HCT116 (cell line): ENCODE data around the gene SMNDC1. TPM values are rescaled to one million over a fixed set of nuclear protein-coding genes. Genes with fewer than 3 reads are reported as not detected.

Experiments
- ATAC-seq: fragments of 200-7000 bp; cut with Tn5 transposase; 2 replicates; pipeline ENCODE4 v1.9.1; 2020; ENCODE audit warnings: mild to moderate bottlenecking, moderate library complexity
- BruUV-seq: library from RNA; stranded (reverse); fragments of 400-500 nt; replicated peaks from 2 replicates; lab custom pipeline; 2021; lab: Mats Ljungman, UMichigan
- CTCF ChIA-PET: fragments of 300-600 bp; sonication (Branson Sonifier 250); formaldehyde crosslinking; loops from one replicate; lab custom pipeline; 2021; ENCODE audit warnings: antibody characterized with exemption; lab: Charles Lee
- POLR2A ChIA-PET: fragments of 300-600, 350-600 bp; sonication (Branson Sonifier 250); formaldehyde crosslinking; loops from one replicate; lab custom pipeline; 2021; ENCODE audit warnings: antibody characterized with exemption; lab: Charles Lee
- RAD21 ChIA-PET, 2 experiments: fragments of 300-600 bp; sonication (Branson Sonifier 250); formaldehyde crosslinking; loops; one replicate each; lab custom pipeline; 2023; ENCODE audit warnings: low total read pairs in 2 of 2; ENCODE audit not compliant: uncharacterized antibody in 2 of 2, unreplicated experiment in 2 of 2, low non-redundant PET in 1 of 2; lab: Charles Lee
- DNase-seq: peaks from one replicate; pipeline ENCODE4 v3.0.0-alpha.2; 2010; ENCODE audit warnings: low read depth, low spot score
- H2AFZ ChIP-seq: fragments of 200-600 bp; shearing (Covaris generic), sonication (generic); 2 replicates; pipeline ENCODE4 v1.6.1; 2017; ENCODE audit warnings: low read depth, mixed run types, mixed read lengths, antibody characterized with exemption, low read length; ENCODE audit not compliant: poor library complexity, severe bottlenecking
- H3K27ac ChIP-seq: 2 replicates; pipeline ENCODE4 v1.5.1; 2012; ENCODE audit warnings: low read depth, low read length
- H3K27me3 ChIP-seq: fragments of 200-600 bp; sonication (generic); 2 replicates; pipeline ENCODE4 v1.6.1; 2016; ENCODE audit warnings: mixed run types, low read length, mixed read lengths; ENCODE audit not compliant: insufficient read depth
- H3K36me3 ChIP-seq, 2 experiments: fragments of 200-500 bp in 1 of 2; fragments of 200-600 bp in 1 of 2; sonication (Bioruptor generic) in 1 of 2; sonication (generic) in 1 of 2; 2 replicates each; pipeline versions ENCODE4 v1.5.1 to v1.6.1; 2014 to 2016; ENCODE audit warnings: low read length in 2 of 2, inconsistent platforms in 1 of 2, mixed read lengths in 1 of 2, mixed run types in 1 of 2; ENCODE audit not compliant: insufficient read depth in 2 of 2, control insufficient read depth in 1 of 2
- H3K4me1 ChIP-seq, 2 experiments: fragments of 200-600 bp in 1 of 2; sonication (generic) in 1 of 2; 2 replicates each; pipeline versions ENCODE4 v1.5.1 to v1.6.1; 2012 to 2017; ENCODE audit warnings: low read length in 2 of 2, inconsistent platforms in 1 of 2, mild to moderate bottlenecking in 1 of 2, mixed read lengths in 1 of 2, mixed run types in 1 of 2, moderate library complexity in 1 of 2; ENCODE audit not compliant: insufficient read depth in 2 of 2, control insufficient read depth in 1 of 2
- H3K4me2 ChIP-seq: fragments of 200-600 bp; sonication (generic); 2 replicates; pipeline ENCODE4 v1.6.1; 2017; ENCODE audit warnings: mixed run types, low read length, mixed read lengths
- H3K4me3 ChIP-seq, 2 experiments: fragments of 200-600 bp in 1 of 2; sonication (generic) in 1 of 2; replicated peaks in 1 of 2; 2 replicates each; pipeline ENCODE4 v1.5.1; 2011 to 2016; ENCODE audit warnings: low read length in 2 of 2, control low read depth in 1 of 2, low read depth in 1 of 2, mild to moderate bottlenecking in 1 of 2, mixed read lengths in 1 of 2, mixed run types in 1 of 2
- H3K79me2 ChIP-seq: fragments of 200-600 bp; sonication (generic); 2 replicates; pipeline ENCODE4 v1.6.1; 2017; ENCODE audit warnings: mild to moderate bottlenecking, mixed run types, low read length, moderate library complexity, mixed read lengths; ENCODE audit not compliant: insufficient read depth
- H3K9ac ChIP-seq: fragments of 200-600 bp; sonication (generic); 2 replicates; pipeline ENCODE4 v1.6.1; 2016; ENCODE audit warnings: low read length, mixed read lengths
- H3K9me2 ChIP-seq: fragments of 200-600 bp; sonication (generic), shearing (Covaris generic); 2 replicates; pipeline ENCODE4 v1.6.1; 2017; ENCODE audit warnings: mixed run types, mild to moderate bottlenecking, moderate library complexity; ENCODE audit not compliant: insufficient read depth
- H3K9me3 ChIP-seq, 2 experiments: fragments of 200-500 bp in 1 of 2; fragments of 200-600 bp in 1 of 2; sonication (Bioruptor generic) in 1 of 2; sonication (generic) in 1 of 2; 2 replicates each; pipeline ENCODE4 v1.6.1; 2014 to 2017; ENCODE audit warnings: low read length in 2 of 2, mixed read lengths in 2 of 2, inconsistent platforms in 1 of 2, low read depth in 1 of 2, mild to moderate bottlenecking in 1 of 2, mixed run types in 1 of 2, moderate library complexity in 1 of 2; ENCODE audit not compliant: control insufficient read depth in 1 of 2, insufficient read depth in 1 of 2
- H4K20me1 ChIP-seq: fragments of 200-600 bp; sonication (generic), shearing (Covaris generic); 2 replicates; pipeline ENCODE4 v1.6.1; 2017; ENCODE audit warnings: mixed run types, mild to moderate bottlenecking, moderate library complexity; ENCODE audit not compliant: insufficient read depth
- ATF3 ChIP-seq: IDR thresholded peaks from 2 replicates; pipeline ENCODE4 v1.6.1; 2012
- CBX3 ChIP-seq: IDR thresholded peaks from 2 replicates; pipeline ENCODE4 v1.6.1; 2012; ENCODE audit warnings: low read depth
- CEBPB ChIP-seq: IDR thresholded peaks from 2 replicates; pipeline ENCODE4 v1.6.1; 2012; ENCODE audit warnings: low read depth
- ELF1 ChIP-seq: IDR thresholded peaks from 2 replicates; pipeline ENCODE4 v1.6.1; 2012; ENCODE audit warnings: low read depth, borderline replicate concordance
- EZH2 ChIP-seq: fragments of 200-600 bp; sonication (generic); IDR thresholded peaks from 2 replicates; pipeline ENCODE4 v1.6.1; 2017; ENCODE audit warnings: antibody characterized with exemption, mixed run types
- EZH2phosphoT487 ChIP-seq: fragments of 200-600 bp; IDR thresholded peaks from 2 replicates; pipeline ENCODE4 v1.6.1; 2018; ENCODE audit warnings: antibody characterized with exemption, borderline replicate concordance
- JUND ChIP-seq: IDR thresholded peaks from 2 replicates; pipeline ENCODE4 v1.6.1; 2012
- POLR2A ChIP-seq: IDR thresholded peaks from 2 replicates; pipeline ENCODE4 v1.7.0; 2011; ENCODE audit warnings: borderline replicate concordance; ENCODE audit not compliant: insufficient read depth, insufficient read length; ENCODE audit errors: extremely low read depth
- POLR2AphosphoS5 ChIP-seq: IDR thresholded peaks from 2 replicates; pipeline ENCODE4 v1.6.1; 2011; ENCODE audit warnings: mild to moderate bottlenecking, low read depth, low read length, moderate library complexity
- SIN3A ChIP-seq: IDR thresholded peaks from 2 replicates; pipeline ENCODE4 v1.6.1; 2012; ENCODE audit warnings: low read depth
- SP1 ChIP-seq: IDR thresholded peaks from 2 replicates; pipeline ENCODE4 v1.6.1; 2012; ENCODE audit warnings: low read depth
- SRF ChIP-seq: IDR thresholded peaks from 2 replicates; pipeline ENCODE4 v1.6.1; 2012; ENCODE audit warnings: low read depth
- TCF7L2 ChIP-seq: IDR thresholded peaks from 2 replicates; pipeline ENCODE4 v1.7.0; 2011; ENCODE audit warnings: borderline replicate concordance, inconsistent platforms; ENCODE audit not compliant: insufficient read depth, insufficient read length; ENCODE audit errors: extremely low read depth
- YY1 ChIP-seq: IDR thresholded peaks from 2 replicates; pipeline ENCODE4 v1.6.1; 2011; ENCODE audit warnings: low read length, low read depth, moderate library complexity, mild to moderate bottlenecking; ENCODE audit not compliant: insufficient replicate concordance; ENCODE audit errors: extremely low read depth
- ZNF274 ChIP-seq: fragments of 200-500 bp; sonication (Bioruptor generic); IDR thresholded peaks from 2 replicates; pipeline ENCODE4 v1.6.1; 2014; ENCODE audit warnings: mild to moderate bottlenecking, low read depth, low read length, inconsistent platforms
- intact Hi-C: fragments of 100-400 bp; cut with micrococcal nuclease; formaldehyde crosslinking; loops from 2 replicates; pipeline ENCODE4 v1.10.0; 2022
- total RNA-seq: library from RNA; stranded (reverse); gene quantifications from one replicate; pipeline ENCODE4 v1.2.1, GENCODE V29; 2021; ENCODE audit not compliant: unreplicated experiment
- TF ChIP-seq, protein P1 (sequence below), 3 experiments: fragments of 200-600 bp in 1 of 3; sonication (generic) in 1 of 3; IDR thresholded peaks in 2 of 3; conservative IDR thresholded peaks in 1 of 3; 2 replicates each; pipeline ENCODE4 v1.5.1; 2012 to 2017; ENCODE audit warnings: low read depth in 2 of 3, low read length in 2 of 3, antibody characterized with exemption in 1 of 3, borderline replicate concordance in 1 of 3, control low read depth in 1 of 3, mild to moderate bottlenecking in 1 of 3, mixed read lengths in 1 of 3, mixed run types in 1 of 3, moderate library complexity in 1 of 3; ENCODE audit not compliant: insufficient read depth in 1 of 3

SMNDC1 gene
- total RNA-seq, 1 experiment from 2014 or later, result 61.7 TPM

DNA sequence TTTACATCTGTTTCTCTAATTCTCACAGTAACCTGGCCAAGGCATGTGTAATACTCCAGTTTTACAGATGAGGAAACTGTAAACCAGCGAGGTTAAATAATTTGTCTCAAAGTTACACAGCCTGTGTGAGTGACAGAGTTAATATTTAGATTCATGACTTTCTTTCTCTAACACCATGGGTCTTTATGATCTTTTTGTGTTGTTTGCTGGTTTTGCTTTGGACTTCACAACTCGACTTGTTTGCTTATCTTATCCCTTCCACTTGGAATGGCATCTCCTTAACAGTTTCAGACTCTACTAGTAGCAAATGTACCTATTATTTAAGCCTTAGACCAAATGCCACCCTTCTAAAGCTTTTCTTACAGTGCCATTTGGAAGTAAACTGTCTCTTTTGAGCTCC lies 62.9 kb downstream of the SMNDC1 start:
- BruUV-seq, result no TSS peak

More for the DNA sequence above, 62.9 kb downstream of the SMNDC1 start:
- TF ChIP-seq ZNF274, result no peak
- no peak for TF ChIP-seq SRF
- no peak for TF ChIP-seq TCF7L2
- no peak for TF ChIP-seq CEBPB
- TF ChIP-seq ELF1, result no peak
- no peak for TF ChIP-seq POLR2AphosphoS5
- TF ChIP-seq POLR2A, result no peak
- no peak for TF ChIP-seq EZH2phosphoT487
- TF ChIP-seq ATF3, result no peak
- no peak for TF ChIP-seq YY1
- no peak for TF ChIP-seq JUND
- TF ChIP-seq, protein P1, sequence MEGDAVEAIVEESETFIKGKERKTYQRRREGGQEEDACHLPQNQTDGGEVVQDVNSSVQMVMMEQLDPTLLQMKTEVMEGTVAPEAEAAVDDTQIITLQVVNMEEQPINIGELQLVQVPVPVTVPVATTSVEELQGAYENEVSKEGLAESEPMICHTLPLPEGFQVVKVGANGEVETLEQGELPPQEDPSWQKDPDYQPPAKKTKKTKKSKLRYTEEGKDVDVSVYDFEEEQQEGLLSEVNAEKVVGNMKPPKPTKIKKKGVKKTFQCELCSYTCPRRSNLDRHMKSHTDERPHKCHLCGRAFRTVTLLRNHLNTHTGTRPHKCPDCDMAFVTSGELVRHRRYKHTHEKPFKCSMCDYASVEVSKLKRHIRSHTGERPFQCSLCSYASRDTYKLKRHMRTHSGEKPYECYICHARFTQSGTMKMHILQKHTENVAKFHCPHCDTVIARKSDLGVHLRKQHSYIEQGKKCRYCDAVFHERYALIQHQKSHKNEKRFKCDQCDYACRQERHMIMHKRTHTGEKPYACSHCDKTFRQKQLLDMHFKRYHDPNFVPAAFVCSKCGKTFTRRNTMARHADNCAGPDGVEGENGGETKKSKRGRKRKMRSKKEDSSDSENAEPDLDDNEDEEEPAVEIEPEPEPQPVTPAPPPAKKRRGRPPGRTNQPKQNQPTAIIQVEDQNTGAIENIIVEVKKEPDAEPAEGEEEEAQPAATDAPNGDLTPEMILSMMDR (IDR thresholded peaks at IDR 0.05 in 2 of 3, conservative IDR thresholded peaks at IDR 0.05 in 1 of 3; ENCODE audit: borderline replicate concordance in 1 of 3, insufficient read depth in 1 of 3, low read depth in 2 of 3, low read length in 2 of 3), result no peak
- no peak for TF ChIP-seq EZH2
- TF ChIP-seq CBX3, result no peak
- TF ChIP-seq SP1, result no peak
- TF ChIP-seq SIN3A, result no peak
- Histone ChIP-seq H3K9me3 (no peaks in the 10 kb centered on the region), H2AFZ (no peak overlapping the region), H3K36me3 (peaks cover 0 to 5% of the 10 kb centered on the region in 2 experiments; a peak in 1 of 4 replicates), H3K9me2 (no peaks in the 10 kb centered on the region), H3K79me2 (0 out of 2 replicates have a peak, but pooled peaks cover 2% of the 10 kb centered on the region), H3K4me3 (no peak overlapping the region), H3K27ac (no peak overlapping the region), H3K4me2 (no peak overlapping the region), H3K27me3 (no peaks in the 10 kb centered on the region), H3K4me1 (no peaks in the 10 kb centered on the region), H4K20me1 (no peaks in the 10 kb centered on the region), H3K9ac (no peak overlapping the region)
- CTCF ChIA-PET, result no interaction called here
- POLR2A ChIA-PET, result interaction anchor here (0.5 kb wide), 1 partner anchor 31 kb away, joined by 3 read pairs; no protein-coding TSS in a partner anchor
- intact Hi-C loops, result no loop called here
- RAD21 ChIA-PET, result no interaction called here
- ATAC-seq, result no peak
- DNase-seq, result no peak
